Gastrocnemius medialis (tissue), 4 donors: ENCODE data around the gene RABGAP1. TPM values are rescaled to one million over a fixed set of nuclear protein-coding genes. Genes with fewer than 3 reads are reported as not detected.

Experiments used
- ATAC-seq, 2 donors: fragments of 150-250 bp; one replicate each; pipeline ENCODE4 v1.9.1; 2016
- DNase-seq, 2 donors: peaks; one replicate each; pipeline ENCODE4 v3.0.0-alpha.2; 2019
- H3K27ac ChIP-seq, 4 donors: fragments of 200-600 bp; sonication (generic); 1 replicate in 1 of 4; 2 replicates in 3 of 4; pipeline ENCODE4 v1.5.1; 2016 to 2018; ENCODE audit warnings: mild to moderate bottlenecking in 2 of 4, moderate library complexity in 1 of 4
- H3K27me3 ChIP-seq, 3 donors: fragments of 200-600 bp; sonication (generic) in 2 of 3; 1 replicate in 1 of 3; 2 replicates in 2 of 3; pipeline versions ENCODE4 v1.5.1 to v1.6.0; 2016 to 2019; ENCODE audit warnings: mild to moderate bottlenecking in 1 of 3, moderate library complexity in 1 of 3
- H3K36me3 ChIP-seq, 2 donors: fragments of 200-600 bp; sonication (generic) in 1 of 2; one replicate each; pipeline ENCODE4 v1.5.1; 2017 to 2018
- H3K4me1 ChIP-seq, 2 donors: fragments of 200-600 bp; sonication (generic) in 1 of 2; one replicate each; pipeline ENCODE4 v1.5.1; 2016 to 2017; ENCODE audit warnings: mild to moderate bottlenecking in 2 of 2
- H3K4me3 ChIP-seq, 4 donors: fragments of 200-600 bp; sonication (generic) in 3 of 4; 1 replicate in 1 of 4; 2 replicates in 3 of 4; pipeline ENCODE4 v1.5.1; 2016 to 2019; ENCODE audit warnings: mild to moderate bottlenecking in 2 of 4
- H3K9me3 ChIP-seq, 3 donors: fragments of 200-600 bp; sonication (generic) in 2 of 3; 1 replicate in 1 of 3; 2 replicates in 2 of 3; pipeline ENCODE4 v1.5.1; 2016 to 2019
- CTCF ChIP-seq, 5 experiments: fragments of 450-650 bp in 3 of 5; fragments of 200-600 bp in 2 of 5; sonication (generic) in 2 of 5; IDR thresholded peaks in 4 of 5; conservative IDR thresholded peaks in 1 of 5; 1 replicate in 4 of 5; 2 replicates in 1 of 5; pipeline ENCODE4 v1.5.1; 2016 to 2019; ENCODE audit warnings: antibody characterized with exemption in 5 of 5, mild to moderate bottlenecking in 3 of 5, moderate library complexity in 3 of 5
- POLR2A ChIP-seq, 2 donors: fragments of 450-650 bp; IDR thresholded peaks; one replicate each; pipeline ENCODE4 v1.6.1; 2017; ENCODE audit warnings: antibody characterized with exemption in 2 of 2, mild to moderate bottlenecking in 2 of 2, moderate library complexity in 2 of 2
- in situ Hi-C, 4 donors: fragments of 200-750 bp; cut with MboI; loops; one replicate each; pipeline versions ENCODE4 v1.15.0 to v1.8.0; 2017; ENCODE audit warnings: low sequenced_read_pairs in 4 of 4
- intact Hi-C: fragments of 100-400 bp; cut with DNase I; formaldehyde crosslinking; loops from one replicate; pipeline ENCODE4 v1.15.1; 2023; ENCODE audit warnings: low total_unique reads
- total RNA-seq, 4 donors: library from RNA; depleted of rRNA; stranded (reverse); fragments of >200 nt; gene quantifications; one replicate each; pipeline versions ENCODE4 v1.1.0 to v1.2.3, GENCODE V29; 2016

RABGAP1 gene
- total RNA-seq, 4 donors from 2014 or later = 23.7 to 33.8 (median 26.6) TPM

- H3K36me3 ChIP-seq = peaks cover 0 to 14% of the 10 kb centered on the region in 2 donors
- no peak overlapping the region for H3K27ac ChIP-seq
- DNase-seq (no peak), ATAC-seq (no peak)
- TF ChIP-seq POLR2A (IDR thresholded peaks at IDR 0.05) = no peak
- no peak for TF ChIP-seq CTCF (IDR thresholded peaks at IDR 0.05 in 4 of 5, conservative IDR thresholded peaks at IDR 0.05 in 1 of 5)
- intact Hi-C loops = no loop called here
- in situ Hi-C loops = no loop called here
- no peaks in the 10 kb centered on the region for H3K27me3 ChIP-seq
- H3K4me1 ChIP-seq = peaks cover 0 to 5% of the 10 kb centered on the region in 2 donors
- H3K9me3 ChIP-seq = no peaks in the 10 kb centered on the region
- H3K4me3 ChIP-seq = no peak overlapping the region
Observed at GRCh38 chr9:122918310-122918709, 22.5 kb upstream of the RABGAP1 start.

- no peaks in the 10 kb centered on the region for H3K9me3 ChIP-seq
- no peaks in the 10 kb centered on the region for H3K4me1 ChIP-seq
- in situ Hi-C loops (no loop called here), intact Hi-C loops (no loop called here)
- TF ChIP-seq CTCF (IDR thresholded peaks at IDR 0.05 in 4 of 5, conservative IDR thresholded peaks at IDR 0.05 in 1 of 5) (no peak), POLR2A (IDR thresholded peaks at IDR 0.05) (no peak)
- no peak for ATAC-seq
- no peak overlapping the region for H3K27ac ChIP-seq
- H3K4me3 ChIP-seq = no peak overlapping the region
- DNase-seq = no peak
- H3K36me3 ChIP-seq = peaks cover 0 to 14% of the 10 kb centered on the region in 2 donors
- H3K27me3 ChIP-seq = no peaks in the 10 kb centered on the region
Observed at GRCh38 chr9:122922713-122923112, 18.1 kb upstream of the RABGAP1 start.

GRCh38 chr9:122923947-122924346 is 16.9 kb upstream of the RABGAP1 start:
- Histone ChIP-seq H3K36me3 (peaks cover 0 to 14% of the 10 kb centered on the region in 2 donors), H3K9me3 (no peaks in the 10 kb centered on the region), H3K4me3 (no peak overlapping the region), H3K4me1 (peaks cover 5 to 7% of the 10 kb centered on the region in 2 donors), H3K27me3 (no peaks in the 10 kb centered on the region), H3K27ac (no peak overlapping the region)
- DNase-seq (no peak), ATAC-seq (no peak)
- intact Hi-C loops = no loop called here
- no peak for TF ChIP-seq CTCF (IDR thresholded peaks at IDR 0.05 in 4 of 5, conservative IDR thresholded peaks at IDR 0.05 in 1 of 5)
- no peak for TF ChIP-seq POLR2A (IDR thresholded peaks at IDR 0.05)
- in situ Hi-C loops = no loop called here

GRCh38 chr9:122929796-122930354 is 10.9 kb upstream of the RABGAP1 start:
- Histone ChIP-seq H3K4me3 (peak overlapping the region in 1 of 4 donors; percentile 96), H3K27me3 (no peaks in the 10 kb centered on the region), H3K27ac (no peak overlapping the region), H3K4me1 (peaks cover 41 to 45% of the 10 kb centered on the region in 2 donors), H3K9me3 (no peaks in the 10 kb centered on the region), H3K36me3 (no peaks in the 10 kb centered on the region)
- TF ChIP-seq CTCF (IDR thresholded peaks at IDR 0.05 in 4 of 5, conservative IDR thresholded peaks at IDR 0.05 in 1 of 5) = no peak
- no peak for TF ChIP-seq POLR2A (IDR thresholded peaks at IDR 0.05)
- ATAC-seq = no peak
- in situ Hi-C loops (no loop called here), intact Hi-C loops (loop anchor here (2.0 kb wide), 1 partner anchor 25 kb away; the partner anchor contains the start of gene RC3H2)
- no peak for DNase-seq
